ENCODE measurements around the gene CNPY4.

The CNPY4 gene

GRCh38 chr7:100106633-100107032 lies 12.8 kb upstream of the CNPY4 start:
- no peak for DNase-seq (ENCODE audit: low read depth)
- TF ChIP-seq, protein P1, sequence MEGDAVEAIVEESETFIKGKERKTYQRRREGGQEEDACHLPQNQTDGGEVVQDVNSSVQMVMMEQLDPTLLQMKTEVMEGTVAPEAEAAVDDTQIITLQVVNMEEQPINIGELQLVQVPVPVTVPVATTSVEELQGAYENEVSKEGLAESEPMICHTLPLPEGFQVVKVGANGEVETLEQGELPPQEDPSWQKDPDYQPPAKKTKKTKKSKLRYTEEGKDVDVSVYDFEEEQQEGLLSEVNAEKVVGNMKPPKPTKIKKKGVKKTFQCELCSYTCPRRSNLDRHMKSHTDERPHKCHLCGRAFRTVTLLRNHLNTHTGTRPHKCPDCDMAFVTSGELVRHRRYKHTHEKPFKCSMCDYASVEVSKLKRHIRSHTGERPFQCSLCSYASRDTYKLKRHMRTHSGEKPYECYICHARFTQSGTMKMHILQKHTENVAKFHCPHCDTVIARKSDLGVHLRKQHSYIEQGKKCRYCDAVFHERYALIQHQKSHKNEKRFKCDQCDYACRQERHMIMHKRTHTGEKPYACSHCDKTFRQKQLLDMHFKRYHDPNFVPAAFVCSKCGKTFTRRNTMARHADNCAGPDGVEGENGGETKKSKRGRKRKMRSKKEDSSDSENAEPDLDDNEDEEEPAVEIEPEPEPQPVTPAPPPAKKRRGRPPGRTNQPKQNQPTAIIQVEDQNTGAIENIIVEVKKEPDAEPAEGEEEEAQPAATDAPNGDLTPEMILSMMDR (IDR thresholded peaks at IDR 0.05; ENCODE audit: control insufficient read depth, extremely low read depth, insufficient read depth), result no peak
- no peak overlapping the region for H3K4me3 ChIP-seq (ENCODE audit: low read depth, low read length)

DNA sequence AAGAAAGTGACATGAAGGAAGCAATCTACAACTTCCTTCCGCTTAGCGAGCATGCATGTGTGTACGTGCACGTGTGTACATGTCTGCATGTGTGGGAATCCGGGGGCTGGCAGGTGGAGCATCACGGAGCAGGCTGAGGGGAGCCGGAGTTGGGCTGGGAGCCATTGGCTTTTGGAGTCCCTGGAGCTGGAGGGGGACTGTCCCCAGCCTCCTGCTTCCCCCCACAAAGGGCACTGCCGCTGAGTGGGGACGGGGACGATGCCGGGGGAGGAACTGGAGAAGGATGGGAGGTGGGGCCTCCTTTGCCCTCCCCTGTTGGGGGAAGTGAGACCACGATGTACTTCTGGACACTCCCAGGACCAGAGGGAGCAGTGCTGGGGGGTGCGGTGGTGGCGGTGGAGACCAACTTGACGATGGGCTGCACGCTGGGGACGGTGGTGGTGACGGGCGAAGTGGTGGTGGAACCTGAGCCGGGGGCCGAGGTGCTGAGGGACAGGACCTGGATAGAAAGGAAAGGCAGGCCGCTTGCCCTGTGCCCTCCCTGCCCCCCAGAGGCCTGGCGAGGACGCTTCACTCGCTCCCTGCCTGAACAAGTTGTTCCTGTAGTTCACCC lies 12.2 kb upstream of the CNPY4 start:
- no peak overlapping the region for H3K4me3 ChIP-seq (ENCODE audit: low read depth, low read length)
- no peak for DNase-seq (ENCODE audit: low read depth)
- TF ChIP-seq, protein P1 (IDR thresholded peaks at IDR 0.05; ENCODE audit: control insufficient read depth, extremely low read depth, insufficient read depth), result no peak

DNA sequence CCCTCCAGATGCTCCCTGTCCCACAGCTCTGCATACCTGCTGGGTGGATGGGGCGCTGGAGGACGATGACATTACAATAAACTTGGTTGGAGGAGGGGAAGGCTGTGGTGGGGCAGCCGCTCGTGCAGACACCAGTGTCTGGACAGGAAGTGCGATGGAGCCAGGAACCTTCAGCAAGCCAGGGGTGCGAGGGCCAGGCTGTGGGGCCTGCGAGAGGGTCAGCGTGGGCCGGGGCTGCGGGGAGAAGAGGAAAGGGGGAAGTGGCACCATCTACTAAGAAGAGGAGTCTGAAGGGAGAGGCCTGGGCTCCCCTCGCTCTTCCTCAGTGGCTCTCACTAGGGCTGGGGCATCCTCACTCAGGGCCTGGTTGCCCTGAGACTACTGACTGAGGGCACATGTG lies 11.5 kb upstream of the CNPY4 start:
- no peak overlapping the region for H3K4me3 ChIP-seq (ENCODE audit: low read depth, low read length)
- TF ChIP-seq, protein P1 (IDR thresholded peaks at IDR 0.05; ENCODE audit: control insufficient read depth, extremely low read depth, insufficient read depth), result no peak
- no peak for DNase-seq (ENCODE audit: low read depth)

GRCh38 chr7:100109521-100110163 lies 9.8 kb upstream of the CNPY4 start:
- no peak for DNase-seq (ENCODE audit: low read depth)
- no peak overlapping the region for H3K4me3 ChIP-seq (ENCODE audit: low read depth, low read length)
- TF ChIP-seq, protein P1 (IDR thresholded peaks at IDR 0.05; ENCODE audit: control insufficient read depth, extremely low read depth, insufficient read depth), result no peak

GRCh38 chr7:100111156-100111555 lies 8.3 kb upstream of the CNPY4 start:
- no peak overlapping the region for H3K4me3 ChIP-seq (ENCODE audit: low read depth, low read length)
- TF ChIP-seq, protein P1 (IDR thresholded peaks at IDR 0.05; ENCODE audit: control insufficient read depth, extremely low read depth, insufficient read depth), result no peak
- no peak for DNase-seq (ENCODE audit: low read depth)

- TF ChIP-seq, protein P1 (IDR thresholded peaks at IDR 0.05; ENCODE audit: control insufficient read depth, extremely low read depth, insufficient read depth), result no peak
These were observed 7.5 kb upstream of the CNPY4 start for GRCh38 chr7:100111914-100112313.

GRCh38 chr7:100115026-100115425 lies 4.4 kb upstream of the CNPY4 start:
- H3K4me3 ChIP-seq (ENCODE audit: low read depth, low read length), result no peak overlapping the region
- TF ChIP-seq, protein P1 (IDR thresholded peaks at IDR 0.05; ENCODE audit: control insufficient read depth, extremely low read depth, insufficient read depth), result no peak
- DNase-seq (ENCODE audit: low read depth), result no peak

More at GRCh38 chr7:100111914-100112313, 7.5 kb upstream of the CNPY4 start:
- no peak overlapping the region for H3K4me3 ChIP-seq (ENCODE audit: low read depth, low read length)
- DNase-seq (ENCODE audit: low read depth), result no peak
